GM18519 (cell line): ENCODE measurements around the gene GSE1.

Source experiments
- ATAC-seq: cut with Tn5 transposase; IDR thresholded peaks from one replicate; pipeline ENCODE4 v1.9.1; 2021; ENCODE audit warnings: mild to moderate bottlenecking, moderate library complexity; ENCODE audit not compliant: unreplicated experiment, low FRiP score

Gene GSE1

DNA sequence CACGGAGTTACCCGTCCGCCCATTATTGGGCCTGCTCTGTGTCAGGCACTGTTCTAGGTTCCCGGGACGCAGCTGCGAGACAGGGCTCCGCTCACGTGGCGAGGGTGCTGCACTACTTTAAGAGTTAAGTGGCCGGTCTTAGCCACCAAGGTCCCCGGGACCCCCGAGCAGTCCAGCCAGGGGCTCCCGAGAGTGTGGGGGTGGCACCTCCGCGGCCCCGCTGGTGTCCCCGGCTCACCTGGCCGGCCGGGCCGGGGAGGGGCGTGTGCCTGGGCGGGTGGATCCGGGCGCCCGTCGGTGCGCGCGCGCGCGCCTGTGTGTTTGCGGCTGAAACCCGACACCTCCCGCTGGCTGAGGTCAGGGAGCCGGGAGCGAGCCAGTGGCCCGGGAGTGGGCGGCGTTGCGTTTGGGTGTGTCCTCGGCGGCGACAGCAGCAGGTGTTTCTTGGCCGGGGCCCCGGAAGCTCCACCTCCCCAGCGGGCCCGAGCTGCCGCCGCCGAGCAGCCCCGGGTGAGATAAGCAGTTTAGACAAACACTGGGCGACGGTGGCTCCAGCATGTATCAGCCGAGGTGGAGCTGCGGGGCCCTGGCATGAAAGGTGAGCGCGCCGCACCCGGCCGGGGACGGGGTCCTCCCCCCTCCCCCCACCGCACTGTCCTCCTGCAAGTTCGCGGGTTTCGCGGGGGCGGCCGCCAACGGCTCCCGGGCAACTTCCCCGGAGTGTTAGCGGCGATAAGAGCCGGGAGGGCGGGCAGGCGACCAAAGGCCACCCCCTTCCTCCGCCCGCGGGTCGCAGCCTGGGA, at the start of gene GSE1:
Gene GSE1 (plus strand): TSS at position 522 of the 803 bp plus-strand sequence. CDS start 70 bp downstream, at position 592.
- ATAC-seq = no peak

DNA sequence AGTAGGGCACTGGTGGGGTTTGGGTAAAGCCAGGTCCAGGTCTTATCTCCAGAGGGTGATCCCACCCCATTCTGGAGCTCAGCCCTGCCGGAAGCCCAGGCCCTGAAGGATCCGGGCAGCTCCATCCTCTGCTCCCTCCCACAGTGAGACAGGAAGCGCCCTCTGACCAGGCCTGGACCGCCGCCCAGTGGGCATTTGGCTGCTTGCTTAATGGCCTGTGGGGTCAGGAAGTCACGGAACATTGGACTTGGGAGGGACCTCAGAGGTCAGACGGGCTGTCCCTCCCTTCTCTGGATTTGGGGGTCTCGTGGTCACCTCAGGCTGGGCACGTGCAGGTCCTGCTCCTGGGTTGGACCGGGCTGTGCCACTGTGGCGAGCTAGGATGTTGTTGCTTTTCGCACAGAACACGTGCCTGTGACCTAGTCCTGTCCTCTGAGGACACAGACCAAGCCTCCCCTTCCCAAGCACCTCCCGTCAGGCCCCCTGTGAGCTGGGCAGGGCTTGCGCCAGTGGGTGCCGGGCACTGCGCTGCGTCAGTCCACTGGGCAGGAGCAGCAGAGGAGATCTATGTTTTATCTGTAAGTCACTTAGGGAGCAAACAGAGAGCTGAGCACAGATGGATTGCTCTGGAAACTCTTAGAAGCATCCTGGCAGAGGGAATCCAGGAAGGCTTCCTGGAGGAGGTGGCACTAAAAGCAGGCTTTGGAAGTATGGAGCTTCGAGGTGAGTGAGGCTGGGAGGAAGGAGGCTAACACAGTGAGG, 49.4 kb upstream of the GSE1 start:
- ATAC-seq = no peak

DNA sequence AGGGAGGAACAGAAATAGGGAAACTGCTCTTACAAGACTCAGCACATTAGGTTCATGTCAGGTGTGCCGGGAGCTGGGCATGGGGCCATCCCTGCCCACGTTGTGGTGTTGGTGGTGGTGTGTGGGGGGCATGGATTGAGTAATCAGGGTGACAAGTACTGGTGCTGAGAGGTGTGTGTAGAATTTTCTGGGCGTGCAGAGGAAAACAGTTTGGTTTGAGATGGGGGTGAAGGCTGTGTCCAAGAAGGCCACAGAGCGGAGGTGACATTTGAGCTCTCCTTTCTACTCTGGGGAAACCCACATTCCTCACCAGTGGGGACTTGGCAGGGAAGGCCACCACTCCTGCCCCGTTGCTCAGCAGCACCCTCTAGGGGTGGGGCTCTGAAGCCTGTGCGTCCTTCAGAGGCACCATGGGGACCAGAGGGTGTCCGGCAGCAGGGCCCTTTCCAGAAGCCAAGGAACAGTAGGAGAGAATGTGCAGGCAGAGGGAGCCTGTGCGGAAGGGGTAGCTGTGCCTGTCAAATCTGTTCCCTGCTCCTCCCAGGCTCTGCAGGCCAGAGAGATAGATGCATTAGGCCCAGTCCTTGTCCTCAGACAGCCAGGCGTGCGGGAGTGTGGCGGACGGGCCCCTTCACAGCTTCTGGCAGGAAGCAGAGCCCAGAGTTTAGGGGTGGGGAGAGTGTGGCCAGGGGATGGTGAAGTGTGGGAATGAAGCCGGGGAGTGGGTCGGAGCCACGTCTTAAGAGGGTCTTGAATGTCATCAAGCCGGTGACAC, 48.7 kb upstream of the GSE1 start:
- no peak for ATAC-seq

DNA sequence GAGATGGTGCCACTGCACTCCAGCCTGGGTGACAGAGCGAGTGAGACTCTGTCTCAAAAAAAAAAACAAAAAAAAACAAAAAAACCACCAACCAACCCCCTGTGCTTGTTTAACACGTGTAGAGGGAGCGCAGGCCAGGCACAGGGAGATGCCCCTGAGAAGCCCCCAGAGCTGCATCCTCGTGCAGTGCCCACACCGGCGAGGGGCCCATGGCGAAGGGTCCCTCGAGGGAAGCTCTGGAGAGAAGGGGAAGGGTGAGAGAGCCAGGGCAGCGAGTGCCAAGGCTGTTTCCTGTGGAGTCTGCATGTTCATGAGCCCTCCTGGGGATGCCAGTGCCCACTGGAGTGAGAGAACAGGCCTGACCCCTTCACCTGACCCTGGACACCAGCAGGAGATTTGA, 47.8 kb upstream of the GSE1 start:
- no peak for ATAC-seq

DNA sequence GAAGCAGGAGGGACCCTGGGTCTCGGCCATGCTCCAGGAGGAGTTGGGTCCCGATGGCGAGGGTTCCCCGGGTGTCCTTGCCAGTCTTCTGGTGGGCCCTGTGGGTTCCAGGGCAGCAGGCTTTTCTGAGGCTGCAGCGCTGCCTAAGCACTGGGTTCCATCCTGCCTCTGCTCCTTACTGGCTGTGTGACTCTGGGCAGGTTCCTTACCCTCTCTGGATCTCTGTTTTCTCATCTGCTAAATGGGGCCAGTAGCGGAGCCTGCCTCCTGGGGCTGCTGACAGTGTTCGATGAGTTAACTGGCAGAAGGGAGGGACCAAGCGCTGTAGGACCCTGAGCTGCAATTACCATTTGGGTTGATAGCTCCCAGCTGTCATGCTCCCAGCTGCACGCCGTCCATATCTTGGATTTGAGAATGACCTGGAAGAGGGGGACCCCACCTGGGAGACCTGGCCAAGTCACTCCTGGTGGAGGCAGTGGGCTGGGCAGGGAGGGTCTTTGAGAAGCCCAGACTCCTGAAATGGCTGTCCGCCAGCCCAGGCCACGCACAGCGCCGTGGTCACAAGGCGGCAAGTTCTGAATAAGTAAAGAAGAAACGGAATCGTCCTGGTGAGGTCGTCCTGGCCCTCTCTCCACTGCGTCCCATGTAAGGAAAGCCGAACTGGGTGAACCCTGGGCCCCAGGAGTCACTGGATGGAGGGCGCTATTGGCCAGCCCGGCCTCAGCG, 47.2 kb upstream of the GSE1 start:
- no peak for ATAC-seq

DNA sequence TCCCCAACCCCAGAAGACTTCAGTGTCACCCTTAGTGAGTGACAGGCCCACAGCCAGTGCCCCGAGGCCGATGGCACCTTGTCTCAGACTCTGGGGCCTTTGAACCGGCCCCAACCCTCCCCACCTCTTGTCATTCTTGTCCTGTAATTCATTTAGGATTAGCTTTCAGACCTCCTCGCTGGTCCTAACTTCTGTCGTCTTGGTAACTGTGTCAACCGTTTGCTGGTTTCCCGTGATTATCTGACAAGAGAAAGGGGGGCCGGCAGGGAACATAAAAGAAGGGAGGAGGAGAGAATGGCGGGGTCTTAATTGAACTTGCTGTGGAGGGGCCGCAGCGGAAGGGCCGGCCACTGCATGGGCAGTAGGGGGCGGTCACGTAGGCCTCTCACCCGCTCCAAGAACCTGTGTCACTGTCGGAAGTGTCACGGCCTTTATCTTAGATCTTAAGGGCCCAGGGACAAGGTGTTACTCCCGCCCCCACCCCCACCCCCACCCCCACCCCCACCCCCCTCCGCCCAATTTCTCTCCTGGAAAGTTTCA, 46.5 kb upstream of the GSE1 start:
- ATAC-seq = no peak

DNA sequence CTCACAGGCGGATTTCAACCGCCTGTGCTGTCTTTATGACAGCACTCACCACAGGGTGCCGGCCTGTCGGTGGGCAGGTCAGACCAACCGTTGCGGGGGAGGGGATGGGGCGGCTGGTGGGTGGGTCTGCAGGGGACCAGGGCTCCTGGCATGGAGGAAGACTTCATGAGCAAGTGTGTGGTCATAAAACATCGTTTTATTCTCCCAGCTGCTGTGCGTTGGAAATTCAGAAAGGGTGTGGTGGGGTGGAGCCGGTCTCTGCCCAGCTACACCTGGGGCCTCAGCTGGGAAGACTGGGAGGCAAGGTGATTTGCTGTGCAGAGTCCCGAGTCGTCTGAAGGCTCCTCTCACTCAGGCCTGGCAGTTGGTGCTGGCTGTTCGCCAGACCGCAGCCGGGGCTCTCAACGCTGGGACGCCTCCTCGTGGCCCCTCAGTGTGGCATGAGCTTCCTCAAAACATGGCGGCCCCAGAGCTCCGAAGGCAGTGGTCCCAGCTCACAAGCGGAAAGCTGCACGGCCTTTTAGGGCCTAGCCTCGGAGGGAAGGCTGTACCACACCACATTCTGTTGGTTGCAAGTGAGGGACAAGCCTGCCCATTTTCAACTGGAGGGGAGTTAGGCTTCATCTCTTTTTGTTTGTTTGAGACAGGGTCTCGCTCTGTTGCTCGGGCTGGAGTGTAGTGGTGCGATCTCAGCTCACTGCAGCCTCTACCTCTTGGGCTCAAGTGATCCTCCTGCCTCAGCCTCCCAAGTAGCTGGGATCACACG, 45.8 kb upstream of the GSE1 start:
- no peak for ATAC-seq

DNA sequence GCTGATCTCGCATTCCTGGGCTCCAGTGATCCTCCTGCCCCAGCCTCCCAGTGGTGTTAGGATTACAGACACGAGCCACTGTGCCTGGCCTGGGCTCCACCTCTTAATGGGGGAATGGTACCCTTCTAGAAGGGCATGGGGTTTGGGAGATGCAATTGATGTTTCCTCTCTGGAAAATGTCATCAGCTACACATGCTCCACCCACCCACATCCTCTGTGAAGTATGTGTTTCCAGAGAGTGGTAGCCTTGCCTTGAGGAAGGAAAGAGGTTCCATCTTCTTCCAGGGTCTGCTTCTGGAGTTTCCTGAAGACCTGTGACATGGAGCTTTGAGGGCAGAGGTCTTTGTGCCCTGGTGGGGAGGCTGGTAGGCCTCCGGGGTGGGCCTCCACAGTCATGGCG, 45.2 kb upstream of the GSE1 start:
- ATAC-seq = no peak

DNA sequence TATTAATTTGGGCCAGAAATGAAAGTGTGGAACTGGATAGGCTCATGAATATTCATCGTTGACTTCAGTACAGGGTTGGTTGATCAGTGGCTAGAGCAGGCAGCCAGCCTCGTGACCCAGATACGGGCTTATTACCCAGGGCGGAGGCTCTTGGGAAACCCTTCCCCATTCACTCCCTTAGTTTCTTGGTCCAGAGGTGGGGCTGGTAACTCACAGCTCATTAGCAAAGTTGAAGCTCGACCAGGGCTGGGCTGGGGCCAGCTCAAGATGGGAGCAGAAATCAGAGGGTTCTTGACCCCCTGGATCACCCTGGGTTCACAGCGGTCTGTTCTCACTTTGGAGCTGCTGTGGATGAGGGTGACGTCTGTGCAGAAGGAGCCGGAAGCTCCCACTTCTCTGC, 44.6 kb upstream of the GSE1 start:
- ATAC-seq = no peak

DNA sequence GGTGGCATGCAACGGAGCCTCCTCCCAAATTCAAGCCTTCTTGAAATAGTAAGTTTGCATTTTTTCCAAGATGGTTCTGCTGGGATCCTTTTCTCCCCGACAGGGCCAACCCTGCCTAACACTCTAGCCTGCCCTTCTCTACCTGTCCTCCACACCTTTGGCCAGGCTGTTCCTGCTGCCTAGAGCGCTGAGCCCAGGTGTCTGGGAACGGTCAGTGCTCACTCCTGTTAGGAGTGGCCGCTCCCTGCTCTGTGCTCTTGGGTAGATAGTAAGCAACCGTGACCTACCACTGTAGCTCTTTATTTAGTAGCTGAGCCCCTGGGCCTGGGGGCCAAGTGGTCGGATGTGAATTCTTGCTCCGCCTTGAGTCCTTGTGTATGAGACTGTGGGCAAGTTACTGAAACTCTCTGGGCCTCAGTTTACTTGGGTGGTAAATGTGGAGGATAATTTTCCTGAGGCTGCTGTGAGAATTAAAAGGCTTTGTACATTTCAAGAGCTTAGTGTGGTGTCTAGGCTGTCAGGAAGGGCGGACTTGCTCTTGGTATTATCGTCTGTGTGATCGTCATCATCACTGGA, 44.0 kb upstream of the GSE1 start:
- no peak for ATAC-seq

DNA sequence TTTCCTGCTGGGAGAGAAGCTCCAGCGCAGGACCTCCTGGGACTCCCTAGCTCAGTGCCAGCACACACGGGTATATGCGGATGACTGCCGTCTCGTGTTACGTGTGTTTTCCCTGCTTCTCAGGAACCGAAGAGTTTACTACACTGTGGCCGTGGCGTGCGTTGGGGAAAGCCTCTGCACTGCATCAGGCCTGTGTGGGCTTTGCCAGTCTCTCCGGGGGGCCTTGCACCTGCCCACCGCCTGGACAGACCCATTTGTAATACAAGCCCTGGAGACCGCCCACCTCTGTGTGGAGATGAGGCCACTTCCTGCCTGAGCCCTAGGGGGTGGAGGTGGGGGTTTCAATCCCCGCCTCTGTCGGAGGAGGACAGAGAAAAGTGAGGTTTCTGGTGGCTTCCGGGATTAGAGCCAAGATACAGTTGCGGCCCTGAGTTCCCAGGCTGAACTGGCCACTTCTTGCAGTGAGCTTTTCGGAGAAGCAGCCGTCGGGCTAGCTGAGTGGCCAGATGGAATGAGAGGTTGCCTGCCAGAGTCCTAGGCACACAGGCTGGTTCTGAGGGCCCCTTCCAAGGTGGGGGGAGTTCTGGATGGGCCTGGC, 43.4 kb upstream of the GSE1 start:
- peak; percentile 51 for ATAC-seq

DNA sequence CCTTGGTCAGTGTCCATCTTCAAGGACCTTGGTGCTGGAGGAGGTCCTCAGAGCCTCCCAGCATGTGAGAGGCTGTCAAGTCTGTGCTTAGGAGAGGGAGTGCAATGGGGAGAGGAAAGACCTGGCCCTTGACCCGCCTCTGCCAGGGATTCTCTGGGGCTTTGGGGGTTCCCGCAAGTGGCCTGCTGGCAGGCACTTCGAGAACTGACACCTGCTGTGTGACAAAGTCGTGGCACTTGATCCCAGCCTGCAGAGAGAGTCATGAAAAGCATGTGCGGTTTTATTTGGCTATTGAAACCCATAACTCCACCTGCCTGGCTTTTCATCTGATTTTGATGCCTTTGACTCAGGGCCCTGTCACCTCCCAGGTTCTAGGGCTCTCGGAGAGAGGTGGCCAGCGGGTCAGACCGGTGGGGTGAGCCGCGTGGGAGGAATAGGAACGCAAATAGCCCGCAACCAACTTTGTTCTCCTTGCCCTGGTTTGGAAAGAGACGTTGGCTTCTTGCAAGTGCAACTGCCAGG, 42.8 kb upstream of the GSE1 start:
- no peak for ATAC-seq

DNA sequence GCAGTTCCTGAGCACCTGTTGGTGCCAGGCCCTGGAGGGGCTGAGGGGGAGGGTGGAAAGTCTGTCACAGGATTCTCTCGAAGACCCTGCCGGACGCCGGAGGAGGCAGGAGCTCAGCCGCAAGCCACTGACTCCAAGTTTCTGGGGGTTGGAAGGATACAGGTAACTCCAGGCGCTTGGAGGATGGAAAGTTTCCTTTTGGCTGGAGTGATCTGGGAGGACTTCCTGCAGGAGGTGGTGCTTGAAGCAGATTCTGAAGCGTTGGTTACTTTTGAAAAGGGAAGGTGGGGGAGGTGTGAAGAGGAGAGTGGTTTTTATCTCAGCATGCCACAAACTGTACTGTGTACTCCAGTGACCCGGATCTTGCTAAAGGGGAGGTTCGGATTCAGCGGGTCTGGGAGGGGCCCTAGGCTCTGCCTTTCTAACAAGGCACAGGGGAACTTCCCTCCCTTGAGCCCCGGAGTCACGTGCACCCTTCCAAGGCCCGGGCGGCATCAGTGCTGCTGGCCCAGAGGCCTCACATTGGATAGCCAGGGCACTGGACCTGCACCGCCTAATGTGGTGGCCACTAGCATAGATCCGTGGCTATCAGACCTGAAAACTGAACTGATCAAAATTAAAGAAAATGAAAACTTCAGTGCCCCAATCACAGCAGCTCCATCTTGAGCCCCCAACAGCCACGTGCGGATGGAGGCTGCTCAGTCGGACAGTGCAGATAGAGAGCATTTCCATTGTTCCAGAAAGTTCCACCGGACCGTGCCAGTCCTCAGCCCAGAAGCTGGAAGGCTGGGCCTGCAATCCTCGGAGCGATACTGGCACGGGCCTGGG, 42.2 kb upstream of the GSE1 start:
- no peak for ATAC-seq

DNA sequence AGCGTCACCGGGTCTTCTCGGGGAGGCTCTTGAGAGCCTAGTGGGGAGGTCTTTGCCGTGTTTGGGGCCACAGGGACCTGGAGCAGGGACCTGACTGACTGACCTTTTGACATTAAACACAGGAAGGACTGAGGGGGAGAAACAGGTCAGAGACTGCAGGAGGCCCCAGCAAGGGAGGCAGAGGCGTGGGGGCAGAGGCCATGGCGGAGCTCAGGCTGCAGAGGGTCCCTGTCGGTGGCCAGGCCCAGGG, 41.6 kb upstream of the GSE1 start:
- ATAC-seq = no peak

DNA sequence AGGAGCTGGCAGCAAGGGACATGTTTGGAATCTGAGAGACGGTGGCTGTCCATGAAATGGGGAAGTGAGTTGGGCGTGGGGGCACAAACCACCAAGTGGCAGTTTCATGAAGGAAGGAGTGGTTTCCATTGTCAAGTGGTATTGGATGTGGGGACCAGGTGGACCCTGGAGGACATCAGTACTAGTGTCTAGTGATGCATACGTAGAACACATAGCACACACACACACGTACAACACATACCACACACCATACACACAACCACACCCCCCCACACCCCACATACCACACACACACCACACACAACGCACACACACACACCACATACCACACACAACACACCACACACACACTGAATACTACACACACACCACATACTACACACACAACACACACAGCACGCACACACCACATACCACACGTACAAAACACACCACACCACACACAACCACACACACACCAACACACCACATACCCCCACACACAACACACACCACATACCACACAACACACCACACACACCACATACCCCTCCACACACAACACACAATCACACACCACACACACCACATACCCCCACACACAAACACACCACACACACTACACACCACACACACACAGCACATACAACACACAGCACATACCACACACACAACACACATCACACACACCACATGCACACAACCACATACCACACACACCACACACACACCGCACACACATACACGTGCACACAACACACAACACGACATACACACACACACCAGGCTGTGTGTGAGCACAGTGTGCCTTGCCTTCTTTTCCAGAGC, 41.1 kb upstream of the GSE1 start:
- ATAC-seq = no peak

DNA sequence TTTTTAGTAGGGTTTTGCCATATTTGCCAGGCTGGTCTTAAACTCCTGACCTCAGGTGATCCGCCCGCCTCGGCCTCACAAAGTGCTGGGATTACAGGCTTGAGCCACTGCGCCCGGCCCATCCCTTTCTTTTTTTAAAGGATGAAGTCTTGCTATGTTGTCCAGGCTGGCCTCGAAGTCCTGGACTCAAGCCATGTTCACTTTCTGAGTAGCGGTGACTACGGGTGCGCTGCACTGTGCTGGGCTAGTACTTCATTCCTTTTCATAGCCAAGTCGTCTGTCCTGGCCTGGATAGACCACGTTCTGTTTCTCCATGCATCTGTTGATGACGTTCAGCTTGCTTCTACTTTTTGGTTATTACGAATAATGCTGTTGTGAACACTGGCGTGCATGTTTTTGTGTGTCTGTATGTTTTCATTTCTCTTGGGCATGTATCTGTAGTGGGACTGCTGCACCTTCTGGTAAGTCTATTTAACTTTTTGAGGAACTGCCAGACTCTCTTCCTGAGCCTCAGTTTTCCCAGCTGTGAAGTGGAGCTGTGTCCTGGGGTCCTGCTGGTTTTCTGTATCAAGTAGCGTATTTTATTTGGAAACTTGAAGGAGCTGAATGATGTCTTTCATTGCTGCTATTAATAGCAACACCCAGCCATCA, 40.0 kb upstream of the GSE1 start:
- no peak for ATAC-seq
